TTC549 (cell line): ENCODE results near the gene SSR1.
"Not testable (repeated sequence)": the region's sequence is repeated elsewhere in the genome, so short reads cannot be mapped to it uniquely, and the experiment has no call there.

Experiments used
- FAIRE-seq: peaks from 2 replicates; lab custom pipeline; 2012; peaks lifted over from hg19 to GRCh38; lab: Jason Lieb, UNC

SSR1 gene

DNA sequence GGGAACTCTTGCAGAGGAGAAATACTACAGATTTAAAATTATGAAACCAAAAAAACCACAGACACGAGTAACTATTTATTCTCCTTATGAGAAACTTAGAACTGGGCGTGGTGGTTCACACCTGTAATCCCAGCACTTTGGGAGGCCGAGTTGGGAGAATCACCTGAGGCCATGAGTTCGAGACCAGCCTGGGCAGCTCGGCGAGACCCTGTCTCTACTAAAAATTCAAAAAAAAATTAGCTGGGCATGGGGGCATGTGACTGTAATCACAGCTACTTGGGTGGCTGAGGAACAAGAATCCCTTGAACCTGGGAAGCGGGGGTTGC lies 36.8 kb downstream of the SSR1 start:
- no peak for FAIRE-seq

DNA sequence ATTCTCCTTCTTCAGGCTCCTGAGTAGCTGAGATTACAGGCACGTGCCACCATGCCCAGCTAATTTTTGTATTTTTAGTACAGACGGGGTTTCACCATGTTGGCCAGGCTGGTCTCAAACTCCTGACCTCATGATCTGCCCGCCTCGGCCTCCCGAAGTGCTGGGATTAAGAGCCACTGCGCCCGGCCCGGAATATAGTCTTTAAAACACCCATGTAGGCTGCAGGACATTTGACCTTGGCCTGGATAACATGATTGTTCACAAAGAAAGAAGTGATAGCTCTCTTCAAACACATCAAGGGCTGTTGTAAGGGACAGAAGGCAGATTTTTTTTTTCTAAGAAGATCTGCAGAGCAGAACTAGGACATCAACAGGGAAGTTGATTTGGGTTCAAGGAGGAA lies 38.5 kb downstream of the SSR1 start:
- FAIRE-seq, result not testable (repeated sequence)

DNA sequence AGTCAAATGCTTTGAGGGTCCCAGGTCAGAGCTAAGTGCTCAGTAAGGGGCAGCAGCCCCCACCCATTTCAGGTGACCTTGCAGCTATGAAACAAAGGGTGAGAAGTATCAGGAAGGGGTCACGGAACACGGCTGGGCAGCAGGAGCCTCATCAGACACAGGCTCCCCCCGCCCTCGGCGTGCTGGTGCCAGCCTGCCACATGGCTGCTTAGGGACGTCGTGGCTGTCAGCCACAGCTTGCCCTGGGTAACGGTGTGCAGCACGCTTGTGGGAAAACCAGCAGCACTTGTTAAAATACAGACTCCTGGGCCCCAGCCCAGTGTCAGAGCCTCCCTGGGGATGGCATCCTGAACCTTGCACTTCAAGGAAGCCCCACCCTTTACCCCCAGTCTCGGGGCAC lies 39.3 kb downstream of the SSR1 start:
- no peak for FAIRE-seq

DNA sequence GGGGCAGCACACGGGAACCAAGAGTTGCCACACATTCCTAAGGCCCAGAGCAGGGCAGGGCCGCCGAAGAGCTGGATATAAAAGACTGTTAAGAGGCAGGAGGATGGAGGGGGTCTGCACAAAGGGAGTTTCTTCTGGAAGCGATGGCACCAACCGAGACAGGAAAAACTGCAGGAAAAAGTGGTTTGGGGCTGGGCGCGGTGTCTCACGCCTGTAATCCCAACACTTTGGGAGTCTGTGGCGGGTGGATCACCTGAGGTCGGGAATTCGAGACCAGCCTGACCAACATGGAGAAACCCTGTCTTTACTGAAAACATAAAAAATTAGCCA lies 41.8 kb downstream of the SSR1 start:
- no peak for FAIRE-seq

DNA sequence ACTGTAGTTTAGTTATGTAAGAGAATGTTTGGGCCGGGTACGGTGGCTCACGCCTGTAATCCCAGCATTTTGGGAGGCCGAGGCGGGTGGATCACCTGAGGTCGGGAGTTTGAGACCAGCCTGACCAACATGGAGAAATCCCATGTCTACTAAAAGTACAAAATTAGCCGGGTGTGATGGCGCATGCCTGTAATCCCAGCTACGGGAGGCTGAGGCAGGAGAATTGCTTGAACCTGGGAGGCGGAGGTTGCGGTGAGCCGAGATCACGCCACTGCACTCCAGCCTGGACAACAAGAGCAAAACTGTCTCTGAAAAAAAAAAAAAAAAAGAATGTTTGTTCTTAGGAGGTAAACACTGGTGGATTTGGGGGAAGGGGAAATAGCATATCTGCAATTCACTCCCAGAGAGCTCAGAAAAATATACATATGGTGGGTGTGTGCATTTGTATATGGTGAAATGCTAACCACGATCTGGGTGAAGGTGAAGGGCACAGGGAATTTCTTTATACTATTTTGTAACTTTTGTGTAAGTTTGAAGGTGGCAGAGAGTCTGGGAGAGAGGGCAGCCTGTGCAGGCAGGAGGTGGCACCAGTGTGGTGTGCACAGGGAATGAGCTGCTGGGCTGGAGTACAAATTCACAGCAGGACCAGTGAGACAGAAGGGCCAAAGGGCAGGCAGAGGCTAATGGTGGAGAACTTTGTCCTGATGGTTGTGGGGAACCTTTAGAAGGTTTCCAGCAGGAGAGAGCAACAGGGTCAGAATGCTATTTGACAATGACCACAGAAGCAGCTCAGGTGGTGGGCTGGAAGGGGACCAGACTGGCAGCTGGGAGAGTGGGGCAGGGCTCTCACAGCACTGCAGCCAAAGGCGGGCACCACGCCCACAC lies 42.4 kb downstream of the SSR1 start:
- FAIRE-seq, result no peak

DNA sequence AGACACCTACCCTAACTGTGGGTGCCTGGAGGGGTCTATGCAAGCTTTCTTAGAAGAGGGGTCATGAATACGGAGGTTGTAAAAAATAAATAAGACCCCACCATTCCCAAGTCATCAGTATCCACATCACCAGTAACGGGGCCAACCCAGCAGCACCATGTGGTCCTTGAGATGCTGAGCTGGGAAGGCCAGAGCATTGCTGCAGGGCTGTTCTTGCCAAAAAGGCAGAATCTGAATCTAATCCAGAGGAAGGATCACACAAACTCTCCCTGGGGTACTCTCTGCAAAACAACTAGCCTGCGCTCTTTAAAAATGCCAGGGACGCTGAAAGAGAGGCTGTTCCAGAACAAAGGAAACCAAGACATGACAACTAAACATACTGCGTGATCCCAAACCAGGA lies 43.2 kb downstream of the SSR1 start:
- FAIRE-seq, result no peak

DNA sequence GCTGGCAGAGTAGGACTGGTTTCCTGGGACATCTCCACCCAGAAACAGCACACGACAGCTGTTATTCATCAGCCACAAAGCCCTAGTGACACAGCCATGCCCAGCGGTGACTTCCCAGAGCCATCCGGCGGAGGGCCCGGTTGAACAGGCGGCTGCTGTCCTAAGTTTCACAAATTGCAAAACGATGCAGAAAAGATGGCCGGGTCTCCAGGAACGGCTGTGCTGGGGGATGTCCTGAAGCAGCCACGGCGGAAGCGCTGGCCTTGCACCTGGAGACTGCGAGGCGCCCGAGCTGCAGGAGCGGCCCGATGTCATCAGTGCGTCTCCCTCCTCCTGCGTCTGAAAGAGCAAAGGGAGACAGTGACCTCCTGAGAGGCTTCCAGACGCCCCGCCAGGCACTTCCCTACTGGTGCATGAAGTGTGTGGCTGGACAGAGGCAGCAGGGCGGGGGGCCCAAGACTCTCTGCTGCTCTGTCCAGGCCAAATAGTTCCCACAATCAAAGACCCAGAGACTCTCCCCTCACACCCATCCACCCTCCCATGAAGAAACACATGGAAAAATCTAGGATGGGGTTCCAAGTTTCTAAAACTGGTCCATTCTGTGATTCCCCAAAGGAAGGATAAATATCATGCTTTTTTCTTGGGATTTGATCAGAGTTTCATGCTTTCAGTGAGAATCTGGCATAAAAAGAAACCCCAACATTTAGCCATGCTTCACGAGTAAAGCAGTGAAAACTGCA lies 44.0 kb downstream of the SSR1 start:
- no peak for FAIRE-seq

DNA sequence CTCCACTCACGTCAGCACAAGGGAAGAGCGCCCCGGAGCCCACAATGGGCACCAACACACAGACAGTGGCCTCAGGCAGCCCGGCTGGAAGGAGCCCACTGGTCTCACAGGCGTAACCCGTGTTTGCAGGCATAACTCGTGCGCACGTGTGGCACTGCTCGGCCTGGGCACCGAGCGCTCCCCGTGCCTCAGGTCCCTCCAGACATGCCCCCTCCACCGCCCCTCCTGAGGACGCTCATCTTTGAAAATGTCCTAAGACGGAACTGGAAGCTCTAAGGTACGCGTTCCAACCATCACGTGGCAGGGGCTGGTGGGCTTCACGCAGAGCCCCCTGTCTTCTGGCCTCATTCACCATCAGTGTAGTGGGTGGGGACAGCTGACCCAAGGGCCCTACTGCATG lies 44.6 kb downstream of the SSR1 start:
- FAIRE-seq, result no peak

DNA sequence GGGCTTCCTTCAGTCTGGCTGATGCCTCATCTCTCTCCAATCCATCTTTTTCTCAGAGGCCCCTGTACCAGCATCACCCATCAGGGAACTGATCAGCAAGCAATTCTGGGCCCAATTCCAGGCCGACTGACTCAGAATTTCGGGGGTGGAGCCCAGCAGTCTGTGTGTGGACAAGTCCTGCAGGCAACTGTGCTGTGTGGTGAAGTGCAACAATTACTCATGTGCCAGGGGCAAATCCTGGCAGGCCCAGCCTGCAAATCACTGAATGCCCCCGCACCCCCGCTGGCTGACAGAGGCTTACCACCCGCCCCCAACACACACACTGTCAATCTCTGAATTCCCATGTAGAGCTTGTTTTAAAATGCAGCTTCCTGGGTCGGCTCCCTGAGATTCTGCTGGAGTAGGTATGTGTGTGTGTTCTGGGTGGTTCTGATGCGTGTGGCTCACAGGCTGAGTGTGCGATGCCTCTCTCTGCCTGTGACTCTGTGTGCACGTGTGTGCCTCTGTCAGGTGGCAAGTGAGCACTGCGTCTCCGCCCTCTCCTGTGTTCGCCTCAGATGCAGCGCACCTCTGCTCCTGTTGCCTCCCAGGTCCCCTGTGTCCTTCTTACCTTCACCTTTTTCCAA lies 45.4 kb downstream of the SSR1 start:
- FAIRE-seq, result no peak

DNA sequence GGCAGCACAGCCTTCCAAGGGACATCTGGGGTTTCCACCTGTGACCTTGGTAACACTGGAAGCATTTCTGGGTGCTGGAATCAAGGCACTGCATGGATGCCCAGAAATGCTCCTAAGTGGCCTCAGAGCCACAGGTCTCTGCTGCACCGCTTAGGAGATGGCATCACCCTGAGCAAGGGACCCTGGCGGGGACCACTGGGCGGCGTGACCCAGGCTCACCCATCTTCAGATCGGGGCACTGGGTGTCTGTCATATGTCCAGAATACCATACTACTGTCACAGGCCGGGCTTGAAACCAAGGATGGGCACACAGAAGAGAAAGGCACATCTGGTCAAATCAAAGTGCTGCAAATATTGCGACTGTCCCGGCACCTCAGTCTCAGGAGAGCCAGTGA lies 45.9 kb downstream of the SSR1 start:
- FAIRE-seq, result no peak

DNA sequence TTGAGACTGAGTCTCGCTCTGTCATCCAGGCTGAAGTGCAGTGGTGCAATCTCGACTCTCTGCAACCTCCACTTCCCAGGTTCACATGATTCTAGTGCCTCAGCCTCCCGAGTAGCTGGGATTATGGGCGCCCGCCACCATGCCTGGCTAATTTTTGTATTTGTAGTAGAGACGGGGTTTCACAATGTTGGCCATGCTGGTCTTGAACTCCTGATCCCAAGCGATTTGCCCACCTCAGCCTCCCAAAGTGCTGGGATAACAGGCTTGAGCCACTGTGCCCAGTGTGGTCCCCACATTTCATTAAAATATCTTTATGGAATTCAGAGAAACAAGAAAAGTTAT lies 47.6 kb downstream of the SSR1 start:
- FAIRE-seq, result not testable (repeated sequence)

DNA sequence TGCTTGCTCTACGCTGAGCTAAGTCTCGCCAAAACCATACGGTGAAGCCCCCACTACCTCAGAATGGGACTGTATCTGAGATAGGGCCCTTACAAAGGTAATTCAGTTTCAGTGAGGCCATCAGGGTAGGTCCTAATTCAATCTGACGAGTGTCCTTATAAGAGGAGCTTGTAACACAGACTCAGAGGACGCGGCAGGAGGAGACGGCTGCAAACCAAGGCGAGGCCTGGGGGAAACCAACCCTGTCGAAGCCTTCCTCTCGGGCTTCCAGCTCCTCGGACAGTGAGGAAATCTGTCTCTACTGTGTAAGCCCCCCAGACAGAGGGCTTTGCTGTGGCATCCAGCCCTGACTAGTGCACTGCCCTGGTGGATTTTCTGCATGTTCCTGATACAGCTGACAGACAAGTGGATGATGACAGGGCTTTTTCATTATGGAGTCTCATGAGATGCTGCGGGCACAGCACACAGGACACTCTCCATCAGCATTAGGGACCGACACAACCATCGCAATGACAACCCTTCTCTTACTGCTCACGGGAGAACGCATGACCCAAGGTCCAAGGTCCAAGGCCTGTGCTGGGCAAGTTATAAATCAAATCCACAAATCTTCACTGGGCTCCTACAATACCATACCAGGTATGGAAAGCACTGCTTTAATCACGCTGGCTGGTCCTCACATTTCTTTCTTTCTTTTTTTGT lies 48.2 kb downstream of the SSR1 start:
- FAIRE-seq, result no peak

DNA sequence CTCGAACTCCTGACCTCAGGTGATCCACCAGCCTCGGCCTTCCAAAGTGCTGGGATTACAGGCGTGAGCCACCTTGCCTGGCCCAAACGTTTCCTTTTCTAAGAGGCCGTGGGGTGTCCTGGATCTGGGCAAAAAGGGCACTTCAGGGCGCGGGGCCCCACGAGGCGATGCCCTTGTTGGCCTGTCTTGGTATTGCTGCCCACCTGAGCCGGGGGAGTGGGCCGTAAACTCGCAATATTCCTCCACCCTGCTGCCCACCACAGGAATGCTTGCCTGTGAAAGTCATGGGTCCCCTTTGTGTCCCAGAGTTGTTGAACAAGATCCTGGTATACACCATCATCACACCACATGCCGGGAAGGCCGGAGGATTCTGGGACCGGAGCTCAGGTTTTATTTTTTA lies 49.0 kb downstream of the SSR1 start:
- FAIRE-seq, result no peak

DNA sequence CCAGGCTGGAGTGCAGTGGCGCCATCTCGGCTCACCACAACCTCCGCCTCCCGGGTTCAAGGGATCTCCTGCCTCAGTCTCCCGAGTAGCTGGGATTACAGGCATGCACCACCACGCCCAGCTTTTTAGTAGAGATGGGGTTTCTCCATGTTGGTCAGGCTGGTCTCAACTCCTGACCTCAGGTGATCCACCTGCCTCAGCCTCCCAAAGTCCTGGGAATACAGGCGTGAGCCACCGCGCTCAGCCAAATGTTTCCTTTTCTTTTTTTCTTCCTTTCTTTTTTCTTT lies 49.5 kb downstream of the SSR1 start:
- FAIRE-seq, result not testable (repeated sequence)

DNA sequence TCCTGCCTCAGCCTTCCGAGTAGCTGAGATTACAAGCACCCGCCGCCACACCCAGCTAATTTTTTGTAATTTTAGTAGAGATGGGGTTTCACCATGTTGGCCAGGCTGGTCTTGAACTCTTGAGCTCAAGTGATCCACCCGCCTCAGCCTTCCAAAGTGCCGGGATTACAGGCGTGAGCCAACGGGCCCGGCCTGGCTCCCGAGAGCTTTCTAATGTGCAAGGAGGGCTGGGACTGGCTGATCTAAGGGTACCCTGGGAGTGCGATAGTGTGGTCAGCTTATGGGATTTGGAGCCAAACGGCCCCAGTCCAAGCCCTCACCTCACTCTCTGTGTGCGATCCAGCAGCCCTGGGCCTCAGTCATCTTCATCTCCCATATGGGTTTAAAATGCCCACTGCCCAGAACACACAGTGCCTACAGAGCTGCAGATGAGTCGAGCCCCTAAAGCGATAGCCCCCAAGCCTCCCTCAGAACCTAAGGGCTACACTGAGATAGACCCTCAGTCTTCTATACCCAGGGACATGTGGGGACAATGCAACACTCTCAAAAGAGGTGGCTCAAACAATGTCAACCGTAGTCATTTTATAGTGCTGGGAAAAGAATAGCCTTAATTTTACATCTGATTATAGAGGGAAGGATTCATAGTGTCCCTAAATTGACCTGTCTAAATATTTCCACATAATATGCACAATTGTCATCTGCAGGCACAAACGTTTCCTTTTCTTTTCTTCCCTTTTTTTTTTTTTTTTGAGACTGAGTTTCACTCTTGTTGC lies 50.1 kb downstream of the SSR1 start:
- no peak for FAIRE-seq

DNA sequence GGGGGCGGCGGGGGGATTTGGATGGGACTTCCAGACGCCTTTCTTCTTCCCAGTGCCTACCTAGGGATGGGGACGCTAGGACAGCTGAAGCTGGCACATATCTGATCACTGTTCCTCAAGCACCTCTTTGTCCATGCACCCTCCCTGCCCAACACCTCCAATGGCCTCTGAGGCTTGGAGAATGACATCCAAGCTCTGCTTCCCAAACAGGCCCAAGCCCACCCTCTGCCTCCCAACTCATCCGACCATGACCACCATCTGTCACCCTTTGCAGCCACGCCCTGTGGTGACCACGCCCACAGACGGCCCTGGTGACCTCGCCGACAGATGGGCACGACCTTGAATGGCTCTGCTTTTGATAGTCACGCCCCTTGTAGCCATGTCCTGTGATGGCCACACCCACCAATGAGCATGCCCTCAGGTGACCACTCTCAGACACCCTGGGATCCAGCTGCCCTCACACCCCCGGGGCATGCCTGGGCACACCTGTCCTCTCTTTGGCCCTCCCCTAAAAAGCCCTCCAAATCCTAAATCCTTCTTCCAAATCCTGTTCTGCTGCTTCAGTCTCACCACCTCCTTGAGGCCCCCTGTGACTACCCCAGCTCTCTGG lies 51.0 kb downstream of the SSR1 start:
- no peak for FAIRE-seq

DNA sequence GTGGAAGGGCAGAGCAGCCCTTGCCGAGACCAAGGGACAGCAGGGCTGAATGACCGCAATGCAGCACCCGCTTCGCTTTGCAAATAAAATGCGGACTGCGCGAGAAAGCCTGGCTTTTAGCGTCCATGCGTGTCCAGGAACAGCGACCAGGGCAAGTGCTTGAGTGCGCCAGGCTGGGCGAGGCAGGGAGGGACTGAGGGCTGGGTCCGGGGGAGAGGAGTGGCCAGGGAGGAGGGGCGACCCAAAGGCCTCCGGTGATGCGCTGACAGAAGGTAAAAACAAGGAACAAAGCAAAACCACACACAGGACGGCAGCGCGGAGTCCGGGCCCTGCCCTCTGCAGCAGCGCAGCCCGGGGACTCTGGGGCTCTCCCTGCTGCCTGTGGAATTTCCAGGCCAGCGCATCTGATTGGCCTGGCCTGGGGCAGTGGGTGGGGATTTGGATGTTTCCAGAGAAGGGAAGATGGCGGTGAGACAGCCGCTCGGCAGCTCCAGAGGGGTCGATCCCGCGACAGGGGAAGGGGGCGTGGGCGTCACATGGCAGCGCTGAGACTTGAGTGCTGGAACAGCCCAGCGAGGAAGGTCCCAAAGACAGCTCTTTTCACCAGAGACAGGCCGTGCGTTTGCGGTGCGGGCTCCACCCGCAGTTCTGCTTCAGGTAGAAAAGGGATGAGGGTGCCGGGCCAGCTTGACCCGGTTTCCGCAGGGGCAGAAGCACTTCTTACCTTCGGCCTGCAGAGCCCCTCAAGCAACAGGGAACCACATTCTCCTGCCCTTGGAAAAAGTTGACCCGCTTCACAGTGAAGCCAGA lies 51.8 kb downstream of the SSR1 start:
- no peak for FAIRE-seq

DNA sequence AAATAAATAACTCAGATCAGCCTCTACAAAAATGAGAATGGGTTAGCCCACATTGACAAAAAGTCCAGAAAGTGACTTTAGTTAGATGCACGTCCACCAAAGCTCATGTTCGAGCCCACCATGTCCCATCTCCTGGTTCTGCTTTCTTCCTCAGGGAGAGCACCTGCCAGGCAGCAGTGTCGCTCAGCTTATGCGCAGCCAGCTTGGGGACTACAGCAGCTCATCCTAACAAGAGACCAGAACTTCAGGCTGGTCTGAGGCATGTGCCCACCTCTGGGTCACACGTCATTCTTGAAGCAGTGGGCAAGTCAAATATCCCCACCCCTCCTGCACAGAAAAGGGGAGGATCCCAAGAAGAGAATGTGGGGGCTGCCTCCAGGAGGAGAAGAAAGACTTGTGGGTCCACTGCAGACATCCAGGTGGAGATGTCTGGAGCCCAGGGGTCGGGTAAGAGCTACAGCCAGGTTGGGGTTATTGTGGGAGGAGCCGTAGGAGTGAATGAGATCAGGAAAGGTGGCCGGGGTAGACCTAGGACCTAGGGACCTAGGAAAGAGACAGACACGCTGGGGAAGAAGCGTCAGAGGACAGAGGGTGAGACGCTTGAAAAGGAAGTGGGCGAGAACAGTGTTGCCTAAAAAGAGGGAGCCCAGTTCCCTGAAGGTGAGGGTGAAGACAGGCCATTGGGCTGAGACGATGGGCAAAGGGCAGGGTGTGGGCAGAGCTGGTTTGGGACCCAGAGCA lies 52.5 kb downstream of the SSR1 start:
- no peak for FAIRE-seq

DNA sequence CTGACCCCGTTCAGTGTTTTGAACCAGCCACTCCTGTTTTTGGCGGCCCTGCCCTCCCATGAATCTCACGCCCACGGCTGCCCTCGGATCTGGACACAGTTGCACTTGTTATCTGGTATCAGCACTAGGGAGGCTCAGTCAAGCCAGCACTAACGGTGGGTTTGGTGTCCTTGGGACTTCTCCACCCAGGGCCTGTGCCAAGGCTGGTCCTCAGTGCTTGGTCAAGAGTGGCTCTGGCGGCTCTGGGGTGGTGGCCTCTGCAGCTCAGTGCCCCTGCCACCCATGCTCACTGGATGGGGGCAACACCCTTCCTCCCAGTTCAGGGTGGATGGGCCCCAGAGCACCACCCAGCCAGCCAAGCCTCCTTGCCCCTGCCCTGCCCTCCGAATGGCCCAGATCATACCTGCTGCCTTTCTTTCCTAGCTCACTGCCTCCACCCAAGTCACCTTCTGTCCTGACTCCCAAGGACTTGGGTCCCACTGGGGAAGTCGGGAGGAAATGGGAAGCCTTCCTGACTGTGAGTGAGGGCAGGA lies 54.7 kb downstream of the SSR1 start:
- no peak for FAIRE-seq

DNA sequence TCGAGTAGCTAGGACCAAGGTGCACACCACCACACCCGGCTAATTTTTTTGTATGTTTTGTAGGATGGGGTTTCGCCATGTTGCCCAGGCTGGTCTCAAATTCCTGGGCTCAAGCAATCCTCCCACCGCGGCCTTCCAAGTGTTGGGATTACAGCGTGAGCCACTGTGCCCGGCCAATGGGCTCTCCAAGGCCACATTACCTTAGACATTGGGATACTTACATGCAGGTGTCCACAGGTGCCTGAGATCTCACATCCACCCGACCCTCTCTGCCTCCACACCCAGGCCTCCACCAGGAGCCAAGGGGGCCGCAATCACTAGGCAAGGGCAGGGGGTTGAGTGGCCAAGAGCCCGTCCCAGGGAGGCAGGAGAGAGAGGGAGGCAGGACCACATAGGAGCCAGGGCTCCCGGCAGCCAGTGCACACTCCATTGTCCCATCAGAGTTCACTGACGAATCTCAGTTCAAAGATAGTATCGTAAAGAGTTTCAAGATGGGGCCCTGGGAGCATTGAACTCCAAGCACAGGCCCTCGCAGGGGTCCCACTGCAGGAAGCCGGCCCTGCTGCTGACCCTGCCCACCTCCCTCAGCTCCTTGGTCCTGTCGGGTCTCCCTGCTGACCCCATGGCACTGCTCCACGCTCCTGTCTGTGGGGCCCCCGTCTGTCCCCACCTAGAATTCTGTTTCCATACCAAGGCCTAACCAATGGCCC lies 55.3 kb downstream of the SSR1 start:
- no peak for FAIRE-seq
